Measurements from ENCODE around the gene MPV17L2.

The MPV17L2 gene

GRCh38 chr19:18160971-18161635, 31.9 kb upstream of the MPV17L2 start:
- peak; percentile 83 for DNase-seq (ENCODE audit: low spot score)

GRCh38 chr19:18161636-18162002, 31.4 kb upstream of the MPV17L2 start:
- DNase-seq (ENCODE audit: low spot score) = no peak

- no peak for DNase-seq (ENCODE audit: low spot score)
Observed at GRCh38 chr19:18164072-18164471, 28.9 kb upstream of the MPV17L2 start.

GRCh38 chr19:18165794-18166544, 27.0 kb upstream of the MPV17L2 start:
- DNase-seq (ENCODE audit: low spot score) = no peak

GRCh38 chr19:18167011-18167410, 26.0 kb upstream of the MPV17L2 start:
- no peak for DNase-seq (ENCODE audit: low spot score)

GRCh38 chr19:18167975-18168645, 24.9 kb upstream of the MPV17L2 start:
- peak; percentile 70 for DNase-seq (ENCODE audit: low spot score)

GRCh38 chr19:18168673-18169381, 24.2 kb upstream of the MPV17L2 start:
- DNase-seq (ENCODE audit: low spot score) = no peak

GRCh38 chr19:18170714-18171255, 22.2 kb upstream of the MPV17L2 start:
- no peak for DNase-seq (ENCODE audit: low spot score)

- no peak for DNase-seq (ENCODE audit: low spot score)
Observed at GRCh38 chr19:18171605-18172327, 21.3 kb upstream of the MPV17L2 start.

GRCh38 chr19:18172331-18173053, 20.5 kb upstream of the MPV17L2 start:
- DNase-seq (ENCODE audit: low spot score) = no peak

- no peak for DNase-seq (ENCODE audit: low spot score)
Observed at GRCh38 chr19:18173054-18173571, 19.9 kb upstream of the MPV17L2 start.

- DNase-seq (ENCODE audit: low spot score) = peak; percentile 53
Observed at GRCh38 chr19:18173572-18174288, 19.3 kb upstream of the MPV17L2 start, which contains the start of gene IFI30. Gene IFI30 (plus strand): TSS chr19:18173813. CDS start chr19:18173842, 29 bp downstream.

GRCh38 chr19:18174983-18175382, 18.0 kb upstream of the MPV17L2 start:
- no peak for DNase-seq (ENCODE audit: low spot score)

- DNase-seq (ENCODE audit: low spot score) = no peak
Observed at GRCh38 chr19:18176367-18177310, 16.4 kb upstream of the MPV17L2 start.

GRCh38 chr19:18179957-18180356, 13.1 kb upstream of the MPV17L2 start:
- DNase-seq (ENCODE audit: low spot score) = no peak

- no peak for DNase-seq (ENCODE audit: low spot score)
Observed at GRCh38 chr19:18183529-18183928, 9.5 kb upstream of the MPV17L2 start.

GRCh38 chr19:18185538-18185937, 7.5 kb upstream of the MPV17L2 start:
- DNase-seq (ENCODE audit: low spot score) = no peak

- no peak for DNase-seq (ENCODE audit: low spot score)
Observed at GRCh38 chr19:18190278-18190677, 2.7 kb upstream of the MPV17L2 start.

- DNase-seq (ENCODE audit: low spot score) = no peak
Observed at GRCh38 chr19:18191640-18192062, 1.4 kb upstream of the MPV17L2 start.

Data from CD4-positive, alpha-beta T cell treated with Interleukin-15 for 4 hours (primary cell).